ENCODE results near the gene HES2.
A peak's percentile ranks its signal among the peaks of the same experiment; 100 is the strongest.

DNA sequence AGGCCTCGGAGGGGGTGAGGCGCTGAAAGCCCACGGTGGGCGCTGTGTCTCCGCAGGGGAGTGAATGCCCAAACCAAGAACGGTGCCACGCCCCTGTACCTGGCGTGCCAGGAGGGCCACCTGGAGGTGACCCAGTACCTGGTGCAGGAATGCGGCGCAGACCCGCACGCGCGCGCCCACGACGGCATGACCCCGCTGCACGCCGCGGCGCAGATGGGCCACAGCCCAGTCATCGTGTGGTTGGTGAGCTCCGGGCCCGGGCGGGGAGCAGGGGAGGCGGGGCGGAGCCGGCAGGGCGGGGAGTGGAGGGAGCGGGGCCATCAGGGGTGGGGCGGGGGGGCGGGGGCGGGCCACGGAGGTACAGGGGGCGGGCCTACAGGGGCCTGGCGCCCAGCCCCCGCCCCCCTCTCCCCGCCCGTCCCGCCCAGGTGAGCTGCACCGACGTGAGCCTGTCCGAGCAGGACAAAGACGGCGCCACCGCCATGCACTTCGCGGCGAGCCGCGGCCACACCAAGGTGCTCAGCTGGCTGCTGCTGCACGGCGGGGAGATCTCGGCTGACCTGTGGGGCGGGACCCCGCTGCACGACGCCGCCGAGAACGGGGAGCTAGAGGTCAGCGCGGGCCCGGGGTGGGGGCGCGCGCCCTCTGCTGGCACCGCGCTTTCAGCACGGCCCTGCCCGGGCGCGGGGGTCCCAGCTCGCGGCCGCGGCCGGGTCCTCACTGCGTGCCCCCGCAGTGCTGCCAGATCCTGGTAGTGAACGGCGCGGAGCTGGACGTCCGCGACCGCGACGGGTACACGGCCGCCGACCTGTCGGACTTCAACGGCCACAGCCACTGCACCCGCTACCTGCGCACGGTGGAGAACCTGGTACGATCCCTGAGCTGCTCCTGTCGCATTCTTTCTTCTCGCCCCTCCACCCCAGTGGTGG lies 20.7 kb upstream of the HES2 start:
- TF ChIP-seq, protein P1, sequence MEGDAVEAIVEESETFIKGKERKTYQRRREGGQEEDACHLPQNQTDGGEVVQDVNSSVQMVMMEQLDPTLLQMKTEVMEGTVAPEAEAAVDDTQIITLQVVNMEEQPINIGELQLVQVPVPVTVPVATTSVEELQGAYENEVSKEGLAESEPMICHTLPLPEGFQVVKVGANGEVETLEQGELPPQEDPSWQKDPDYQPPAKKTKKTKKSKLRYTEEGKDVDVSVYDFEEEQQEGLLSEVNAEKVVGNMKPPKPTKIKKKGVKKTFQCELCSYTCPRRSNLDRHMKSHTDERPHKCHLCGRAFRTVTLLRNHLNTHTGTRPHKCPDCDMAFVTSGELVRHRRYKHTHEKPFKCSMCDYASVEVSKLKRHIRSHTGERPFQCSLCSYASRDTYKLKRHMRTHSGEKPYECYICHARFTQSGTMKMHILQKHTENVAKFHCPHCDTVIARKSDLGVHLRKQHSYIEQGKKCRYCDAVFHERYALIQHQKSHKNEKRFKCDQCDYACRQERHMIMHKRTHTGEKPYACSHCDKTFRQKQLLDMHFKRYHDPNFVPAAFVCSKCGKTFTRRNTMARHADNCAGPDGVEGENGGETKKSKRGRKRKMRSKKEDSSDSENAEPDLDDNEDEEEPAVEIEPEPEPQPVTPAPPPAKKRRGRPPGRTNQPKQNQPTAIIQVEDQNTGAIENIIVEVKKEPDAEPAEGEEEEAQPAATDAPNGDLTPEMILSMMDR (IDR thresholded peaks at IDR 0.05 in 8 of 11, conservative IDR thresholded peaks at IDR 0.05 in 3 of 11), result peak in 5 of 11 experiments; percentile 35 to 57 (median 43)
- TF ChIP-seq POLR2A (IDR thresholded peaks at IDR 0.05), result no peak

Data from spleen (tissue), 7 donors.